GM18909 (cell line): ENCODE results near the gene CCDC127.
"Not testable (repeated sequence)": the region's sequence is repeated elsewhere in the genome, so short reads cannot be mapped to it uniquely, and the experiment has no call there.

Source experiments
- ATAC-seq: cut with Tn5 transposase; IDR thresholded peaks from one replicate; pipeline ENCODE4 v1.9.1; 2021; ENCODE audit warnings: mild to moderate bottlenecking; ENCODE audit not compliant: unreplicated experiment, poor library complexity

The CCDC127 gene

GRCh38 chr5:178110-178509 lies 39.8 kb downstream of the CCDC127 start:
- no peak for ATAC-seq

- no peak for ATAC-seq
Observed at GRCh38 chr5:176296-176823, 41.6 kb downstream of the CCDC127 start.

GRCh38 chr5:174876-175465 lies 43.0 kb downstream of the CCDC127 start:
- ATAC-seq, result no peak

- no peak for ATAC-seq
Observed at GRCh38 chr5:174291-174600, 43.7 kb downstream of the CCDC127 start.

- ATAC-seq, result no peak
Observed at GRCh38 chr5:173392-174290, 44.3 kb downstream of the CCDC127 start.

- no peak for ATAC-seq
Observed at GRCh38 chr5:172841-173251, 45.1 kb downstream of the CCDC127 start.

GRCh38 chr5:172421-172820 lies 45.5 kb downstream of the CCDC127 start:
- no peak for ATAC-seq

GRCh38 chr5:171801-172331 lies 46.1 kb downstream of the CCDC127 start:
- no peak for ATAC-seq

GRCh38 chr5:170971-171800 lies 46.8 kb downstream of the CCDC127 start:
- no peak for ATAC-seq

- no peak for ATAC-seq
Observed at GRCh38 chr5:169728-170094, 48.2 kb downstream of the CCDC127 start.

GRCh38 chr5:169071-169727 lies 48.8 kb downstream of the CCDC127 start:
- no peak for ATAC-seq

- ATAC-seq, result no peak
Observed at GRCh38 chr5:167982-168660, 49.8 kb downstream of the CCDC127 start.

- ATAC-seq, result no peak
Observed at GRCh38 chr5:167511-167910, 50.4 kb downstream of the CCDC127 start.

GRCh38 chr5:166441-167372 lies 51.2 kb downstream of the CCDC127 start:
- ATAC-seq, result no peak

- not testable (repeated sequence) for ATAC-seq
Observed at GRCh38 chr5:164783-165182, 53.2 kb downstream of the CCDC127 start.

- no peak for ATAC-seq
Observed at GRCh38 chr5:164244-164643, 53.7 kb downstream of the CCDC127 start.

GRCh38 chr5:163841-164240 lies 54.1 kb downstream of the CCDC127 start:
- no peak for ATAC-seq

- no peak for ATAC-seq
Observed at GRCh38 chr5:163338-163620, 54.7 kb downstream of the CCDC127 start.
